GM18870 (cell line): Measurements from ENCODE around the gene AMMECR1L.
"Not testable (repeated sequence)": the region's sequence is repeated elsewhere in the genome, so short reads cannot be mapped to it uniquely, and the experiment has no call there.

Source experiments
- ATAC-seq: cut with Tn5 transposase; IDR thresholded peaks from one replicate; pipeline ENCODE4 v1.9.1; 2021; ENCODE audit warnings: moderate library complexity; ENCODE audit not compliant: unreplicated experiment

Gene AMMECR1L

GRCh38 chr2:127841466-127842178, 44.1 kb downstream of the AMMECR1L start:
- no peak for ATAC-seq

- ATAC-seq = no peak
These were observed 44.9 kb downstream of the AMMECR1L start for GRCh38 chr2:127840893-127841292.

GRCh38 chr2:127834951-127835350, 50.8 kb downstream of the AMMECR1L start:
- ATAC-seq = no peak

- ATAC-seq = peak; percentile 95
These were observed 55.9 kb downstream of the AMMECR1L start for GRCh38 chr2:127829845-127830246.

- ATAC-seq = not testable (repeated sequence)
These were observed 59.0 kb downstream of the AMMECR1L start for GRCh38 chr2:127826708-127827107.

- ATAC-seq = no peak
These were observed 59.7 kb downstream of the AMMECR1L start for GRCh38 chr2:127826047-127826446.

- no peak for ATAC-seq
These were observed 65.6 kb downstream of the AMMECR1L start for GRCh38 chr2:127820080-127820668.

- no peak for ATAC-seq
These were observed 66.8 kb downstream of the AMMECR1L start for GRCh38 chr2:127818794-127819425.

GRCh38 chr2:127818241-127818640, 67.5 kb downstream of the AMMECR1L start:
- no peak for ATAC-seq

GRCh38 chr2:127814677-127815076, 71.1 kb downstream of the AMMECR1L start:
- no peak for ATAC-seq

GRCh38 chr2:127812441-127812840, 73.3 kb downstream of the AMMECR1L start:
- ATAC-seq = not testable (repeated sequence)
